ENCODE measurements around the gene LRRC4.

LRRC4 gene

DNA sequence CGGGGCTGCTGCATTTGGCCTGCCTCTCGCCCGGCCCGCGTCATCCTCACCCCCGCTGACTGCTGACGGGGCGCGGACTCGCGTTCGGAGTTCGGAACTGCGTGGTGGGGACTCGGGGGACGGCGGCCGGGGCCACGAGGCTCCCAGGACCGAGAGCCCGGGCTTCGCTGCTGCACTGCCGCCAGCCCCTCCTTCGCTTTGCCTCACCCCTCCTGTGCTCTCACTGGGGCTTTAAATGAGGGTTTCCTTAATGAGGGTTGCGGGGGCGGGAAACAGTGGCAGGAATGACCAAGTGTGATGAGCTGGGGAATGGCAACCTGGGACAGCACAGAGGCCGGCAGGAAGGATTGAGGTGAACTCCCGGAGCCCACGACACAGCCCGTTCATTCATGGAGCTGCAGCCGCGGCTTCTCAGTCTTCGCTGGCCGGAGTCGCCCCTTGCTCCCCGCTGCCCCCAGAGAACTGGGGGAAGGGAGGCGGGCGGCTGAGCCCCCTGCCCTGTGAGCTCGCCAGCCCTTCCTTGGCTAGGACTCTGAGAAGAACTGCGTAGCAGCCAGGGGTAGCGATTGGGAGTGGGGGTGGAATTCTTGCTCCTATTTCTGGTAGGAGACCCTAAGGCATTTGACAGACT lies 1.5 kb upstream of the LRRC4 start:
- peak overlapping the region; percentile 31 for H3K4me3 ChIP-seq (ENCODE audit: low read length)
- TF ChIP-seq, protein P1, sequence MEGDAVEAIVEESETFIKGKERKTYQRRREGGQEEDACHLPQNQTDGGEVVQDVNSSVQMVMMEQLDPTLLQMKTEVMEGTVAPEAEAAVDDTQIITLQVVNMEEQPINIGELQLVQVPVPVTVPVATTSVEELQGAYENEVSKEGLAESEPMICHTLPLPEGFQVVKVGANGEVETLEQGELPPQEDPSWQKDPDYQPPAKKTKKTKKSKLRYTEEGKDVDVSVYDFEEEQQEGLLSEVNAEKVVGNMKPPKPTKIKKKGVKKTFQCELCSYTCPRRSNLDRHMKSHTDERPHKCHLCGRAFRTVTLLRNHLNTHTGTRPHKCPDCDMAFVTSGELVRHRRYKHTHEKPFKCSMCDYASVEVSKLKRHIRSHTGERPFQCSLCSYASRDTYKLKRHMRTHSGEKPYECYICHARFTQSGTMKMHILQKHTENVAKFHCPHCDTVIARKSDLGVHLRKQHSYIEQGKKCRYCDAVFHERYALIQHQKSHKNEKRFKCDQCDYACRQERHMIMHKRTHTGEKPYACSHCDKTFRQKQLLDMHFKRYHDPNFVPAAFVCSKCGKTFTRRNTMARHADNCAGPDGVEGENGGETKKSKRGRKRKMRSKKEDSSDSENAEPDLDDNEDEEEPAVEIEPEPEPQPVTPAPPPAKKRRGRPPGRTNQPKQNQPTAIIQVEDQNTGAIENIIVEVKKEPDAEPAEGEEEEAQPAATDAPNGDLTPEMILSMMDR (conservative IDR thresholded peaks at IDR 0.05; ENCODE audit: low read length): no peak
- DNase-seq (ENCODE audit: low read depth): no peak

DNA sequence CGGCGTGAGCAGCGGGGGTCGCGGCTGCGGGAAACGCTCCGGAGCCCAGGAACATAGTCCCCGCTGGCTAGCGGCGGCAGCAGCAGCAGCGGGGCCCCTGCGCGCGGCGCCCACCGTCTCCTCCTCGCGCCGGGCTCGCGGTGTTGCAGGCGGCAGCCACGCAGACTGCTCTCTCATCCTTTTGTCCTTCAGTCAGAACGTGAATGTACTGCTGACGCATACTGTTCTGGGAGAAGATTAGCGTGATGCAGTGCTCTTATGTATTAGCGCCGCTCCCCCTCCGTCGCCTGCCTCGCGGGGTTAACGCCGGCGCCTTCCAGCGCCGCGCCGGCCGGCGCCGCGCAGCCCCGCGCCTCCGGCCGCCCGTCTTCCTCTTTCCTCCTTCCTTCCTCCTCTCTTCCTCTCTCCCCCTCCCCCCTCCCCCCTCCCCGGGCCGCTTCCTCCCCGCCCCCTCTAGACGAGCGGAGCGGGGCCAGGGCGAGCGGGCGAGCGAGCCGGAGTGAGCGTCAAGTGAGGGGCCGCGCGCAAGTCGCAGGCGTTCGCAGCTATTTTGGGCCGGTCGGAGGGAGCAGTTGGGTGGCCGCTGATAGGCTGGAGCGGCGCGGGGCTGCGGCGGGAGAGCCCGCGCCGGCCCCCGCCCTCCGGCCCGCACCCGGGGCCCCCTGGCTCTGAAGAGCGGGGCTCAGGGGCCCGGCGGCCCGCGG lies 816 bp upstream of the LRRC4 start:
- DNase-seq (ENCODE audit: low read depth): peak; percentile 83
- H3K4me3 ChIP-seq (ENCODE audit: low read length): peak overlapping the region; percentile 52
- TF ChIP-seq, protein P1 (conservative IDR thresholded peaks at IDR 0.05; ENCODE audit: low read length): peak; percentile 26

DNA sequence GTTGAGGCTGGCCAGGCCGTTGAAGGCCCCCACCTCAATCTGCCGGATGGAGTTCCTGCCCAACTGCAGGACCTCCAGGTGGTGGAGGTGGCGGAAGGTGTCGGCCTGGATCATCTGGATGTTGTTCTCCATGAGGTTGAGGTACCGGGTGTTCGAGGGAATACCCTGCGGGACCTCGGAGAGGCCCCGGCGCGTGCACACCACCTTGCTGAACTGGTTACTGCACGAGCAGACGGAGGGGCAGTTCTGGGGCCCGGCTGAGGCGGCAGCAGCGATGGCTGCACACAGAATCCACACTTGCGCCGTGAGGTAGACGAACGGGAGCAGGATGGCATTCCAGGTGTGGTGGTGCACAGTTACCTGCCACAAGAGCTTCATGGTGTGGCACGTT lies 979 bp downstream of the LRRC4 start:
- TF ChIP-seq, protein P1 (conservative IDR thresholded peaks at IDR 0.05; ENCODE audit: low read length): no peak
- no peak for DNase-seq (ENCODE audit: low read depth)
- no peak overlapping the region for H3K4me3 ChIP-seq (ENCODE audit: low read length)

DNA sequence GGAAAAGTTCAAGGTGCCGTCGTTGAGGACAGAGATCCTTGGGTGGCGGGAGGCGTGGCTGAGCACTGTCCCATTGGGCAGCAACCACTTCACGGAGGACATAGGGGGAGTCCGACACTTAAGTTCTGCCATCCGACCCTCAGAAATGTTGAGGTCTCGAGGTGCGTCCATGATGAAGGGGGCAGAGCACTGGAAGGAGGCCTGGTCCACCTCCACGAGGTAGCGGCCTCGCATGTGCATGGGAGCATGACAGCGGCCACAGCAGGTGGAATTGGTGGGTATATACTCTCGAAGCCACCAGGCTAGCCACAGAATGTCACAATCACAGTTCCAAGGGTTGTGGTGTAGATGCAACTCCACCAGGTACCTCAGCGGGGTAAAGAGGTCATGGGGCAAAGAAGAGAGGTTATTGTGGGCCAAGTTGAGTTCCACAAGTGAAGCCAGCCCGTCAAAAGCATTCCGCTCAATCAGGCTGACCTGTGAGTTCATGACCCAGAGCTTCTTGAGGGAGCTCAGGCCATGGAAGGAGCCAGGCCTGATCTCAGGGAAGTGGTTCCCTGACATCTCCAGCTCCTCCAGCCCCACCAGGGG lies 1.7 kb downstream of the LRRC4 start:
- no peak for DNase-seq (ENCODE audit: low read depth)
- H3K4me3 ChIP-seq (ENCODE audit: low read length): no peak overlapping the region
- TF ChIP-seq, protein P1 (conservative IDR thresholded peaks at IDR 0.05; ENCODE audit: low read length): no peak

DNA sequence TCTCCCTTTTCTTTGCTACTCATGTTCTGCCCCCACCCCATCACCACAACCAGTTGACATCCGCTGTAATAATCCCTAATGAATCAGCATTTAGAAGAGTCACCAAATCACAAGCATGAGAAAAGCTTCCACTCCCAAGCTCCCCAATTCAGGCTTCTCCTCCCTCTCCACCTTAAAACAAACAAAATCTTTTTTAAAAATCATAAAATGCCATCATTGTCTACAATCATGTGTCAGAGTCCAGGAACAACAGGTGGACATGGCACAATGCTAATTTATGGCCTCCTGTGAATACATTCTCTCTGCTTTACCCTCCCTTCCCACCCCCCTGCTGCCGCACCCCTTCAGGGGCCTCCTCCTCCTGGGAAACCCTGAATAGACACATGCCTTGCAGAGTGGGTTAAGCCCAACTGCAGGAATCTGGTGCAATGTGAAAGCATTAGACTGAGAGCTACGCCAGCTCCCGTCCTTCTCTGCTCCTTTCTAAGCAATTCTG lies 3.7 kb downstream of the LRRC4 start:
- DNase-seq (ENCODE audit: low read depth): no peak
- no peak overlapping the region for H3K4me3 ChIP-seq (ENCODE audit: low read length)
- TF ChIP-seq, protein P1 (conservative IDR thresholded peaks at IDR 0.05; ENCODE audit: low read length): no peak

DNA sequence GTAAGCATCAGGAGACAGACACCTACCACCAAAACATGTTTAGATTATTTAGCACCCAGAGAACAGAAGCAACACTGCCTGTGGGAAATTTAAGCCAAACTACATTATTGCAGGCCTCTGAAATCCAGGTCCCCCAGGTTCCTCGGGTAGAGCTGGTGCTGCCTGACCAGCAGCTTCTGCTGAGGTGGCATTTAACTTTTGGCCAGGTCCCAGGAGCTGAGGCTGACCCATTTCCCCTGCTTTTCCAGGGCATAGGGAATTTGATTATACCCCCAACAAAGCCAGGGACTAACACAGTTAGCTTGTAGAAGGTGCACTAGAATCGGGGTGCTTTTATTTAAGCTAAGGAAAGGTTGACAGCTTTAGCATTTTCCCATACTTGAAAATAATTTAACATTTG lies 4.7 kb downstream of the LRRC4 start:
- H3K4me3 ChIP-seq (ENCODE audit: low read length): no peak overlapping the region
- TF ChIP-seq, protein P1 (conservative IDR thresholded peaks at IDR 0.05; ENCODE audit: low read length): no peak

More for the DNA sequence above, 4.7 kb downstream of the LRRC4 start:
- DNase-seq (ENCODE audit: low read depth): no peak

Measured in AG10803 (cell line).